Endometrium (tissue), 2 donors: ENCODE results near the gene MED27.

Source experiments
- FAIRE-seq: peaks from 2 replicates; lab custom pipeline; 2012; peaks lifted over from hg19 to GRCh38; lab: Jason Lieb, UNC
- donor health status: control.
- donor health status: control.

Gene MED27

GRCh38 chr9:131879911-131880290 lies 199.8 kb downstream of the MED27 start:
- no peak for FAIRE-seq

DNA sequence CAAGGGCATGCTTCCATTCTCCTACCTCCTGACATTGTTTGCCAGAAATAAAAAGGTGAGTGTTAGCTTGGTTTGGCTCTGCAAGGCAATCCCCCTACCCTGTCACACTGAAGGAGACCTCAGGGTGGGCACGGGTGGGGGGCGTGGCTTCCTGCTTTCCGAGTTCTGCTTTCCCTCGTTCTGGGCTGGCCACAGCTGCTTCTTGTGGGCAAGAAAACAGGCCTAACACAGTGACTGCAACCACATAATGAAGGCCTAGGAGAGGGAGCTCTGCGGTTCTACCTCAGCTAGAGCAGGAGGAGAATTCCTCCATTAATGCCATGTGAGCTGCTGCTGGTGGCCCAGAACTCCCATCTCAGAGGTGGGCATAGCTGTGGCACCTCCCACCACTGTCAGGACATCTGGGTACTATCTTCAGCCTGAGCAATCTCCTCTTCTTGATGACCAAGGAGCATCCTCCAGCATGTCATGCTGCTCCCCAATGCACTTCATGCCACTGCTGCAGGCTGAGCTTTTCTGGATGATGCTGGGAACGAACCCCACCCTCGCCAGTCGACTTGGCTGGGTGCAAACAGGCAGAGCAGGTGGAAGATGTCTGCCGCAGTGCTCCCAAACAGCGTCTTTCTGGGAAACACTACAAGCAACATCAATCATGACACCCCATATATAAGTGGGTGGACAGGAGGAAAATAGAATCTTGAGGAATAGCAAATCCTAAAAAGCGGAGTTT lies 200.3 kb downstream of the MED27 start:
- no peak for FAIRE-seq

GRCh38 chr9:131876486-131876885 lies 203.2 kb downstream of the MED27 start:
- no peak for FAIRE-seq

DNA sequence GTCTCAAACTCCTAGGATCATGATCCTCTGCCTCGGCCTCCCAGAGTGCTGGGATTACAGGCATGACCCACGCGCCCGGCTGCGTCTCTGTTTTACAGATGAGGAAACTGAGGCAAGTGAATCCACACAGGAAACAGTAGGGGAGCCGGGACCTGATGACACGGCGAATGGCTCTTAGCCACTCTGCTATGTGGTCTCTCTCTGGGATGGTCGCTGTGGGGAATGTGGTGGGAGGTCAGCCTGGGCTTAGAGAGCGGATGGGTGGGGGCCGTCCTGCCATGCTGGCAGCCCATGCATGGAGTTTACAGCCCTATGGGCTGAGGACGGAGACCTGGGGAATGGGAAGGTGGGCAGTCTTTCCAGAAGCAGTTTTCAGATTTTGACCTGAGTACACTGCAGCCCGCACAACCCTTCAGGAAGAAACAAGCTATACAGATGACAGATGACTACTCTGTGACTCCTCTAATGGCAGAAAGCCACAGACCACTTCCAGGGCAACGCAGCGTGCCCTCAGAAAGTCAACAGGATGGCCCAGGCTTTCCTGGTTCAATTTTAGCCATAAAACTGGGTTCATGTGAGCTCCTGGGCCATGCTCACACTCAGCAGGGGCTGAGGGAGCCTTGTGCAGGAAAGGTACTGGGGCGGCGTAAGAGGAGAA lies 203.7 kb downstream of the MED27 start:
- FAIRE-seq, result no peak

DNA sequence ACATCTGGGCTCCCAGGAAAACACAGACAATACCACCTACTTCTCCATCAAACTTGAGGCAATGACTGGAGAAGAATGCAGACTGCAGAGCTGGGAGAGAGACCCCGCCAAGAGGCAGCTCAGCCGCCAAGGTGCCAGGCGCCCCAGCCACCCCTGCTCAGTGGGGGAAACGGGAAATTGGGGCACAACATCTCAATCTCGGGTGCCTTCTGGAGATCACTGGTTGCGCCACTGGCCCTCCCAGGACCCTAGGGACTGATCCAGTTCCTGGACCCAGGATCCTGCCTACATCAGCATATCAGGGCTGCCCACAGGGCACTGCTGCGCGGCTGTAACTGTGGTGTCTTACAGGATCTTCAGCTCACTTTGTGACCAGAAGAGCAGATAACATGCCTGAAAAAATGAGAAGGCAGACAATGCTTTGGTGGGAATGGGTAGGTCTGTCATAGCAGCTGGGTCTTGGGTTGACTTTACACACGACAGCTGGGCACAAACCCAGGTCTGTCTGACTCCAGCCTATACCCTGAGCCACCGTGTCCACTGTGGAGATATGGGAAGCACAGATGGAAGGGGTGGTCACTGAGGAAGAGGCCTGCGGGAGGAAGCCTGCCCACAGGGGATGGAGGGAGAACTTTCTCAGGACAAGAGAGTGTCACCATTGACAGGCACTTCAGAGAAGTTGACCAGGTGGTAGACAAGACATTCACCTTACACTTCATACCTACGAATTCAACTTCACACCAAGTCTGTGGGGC lies 204.6 kb downstream of the MED27 start:
- FAIRE-seq, result no peak

DNA sequence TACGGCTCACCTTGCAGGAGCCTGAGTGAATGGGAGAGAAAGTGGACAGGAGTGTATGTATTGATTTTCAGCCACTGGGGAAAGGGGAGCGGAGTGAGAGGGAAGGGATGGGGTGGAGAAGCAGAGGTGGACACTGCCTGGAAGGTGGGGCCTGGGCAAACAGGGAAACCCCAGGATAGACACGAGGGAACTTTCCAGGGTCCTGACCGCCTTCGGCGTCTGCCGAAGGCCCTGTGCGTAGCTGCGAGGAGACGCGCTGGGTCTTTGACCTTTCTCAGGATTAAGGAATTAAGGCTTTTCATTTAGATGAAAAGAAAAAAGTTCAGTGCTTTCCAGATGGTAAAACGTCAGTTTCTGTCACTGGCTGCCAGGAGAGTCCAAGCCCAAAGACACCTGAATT lies 205.2 kb downstream of the MED27 start:
- FAIRE-seq, result no peak

DNA sequence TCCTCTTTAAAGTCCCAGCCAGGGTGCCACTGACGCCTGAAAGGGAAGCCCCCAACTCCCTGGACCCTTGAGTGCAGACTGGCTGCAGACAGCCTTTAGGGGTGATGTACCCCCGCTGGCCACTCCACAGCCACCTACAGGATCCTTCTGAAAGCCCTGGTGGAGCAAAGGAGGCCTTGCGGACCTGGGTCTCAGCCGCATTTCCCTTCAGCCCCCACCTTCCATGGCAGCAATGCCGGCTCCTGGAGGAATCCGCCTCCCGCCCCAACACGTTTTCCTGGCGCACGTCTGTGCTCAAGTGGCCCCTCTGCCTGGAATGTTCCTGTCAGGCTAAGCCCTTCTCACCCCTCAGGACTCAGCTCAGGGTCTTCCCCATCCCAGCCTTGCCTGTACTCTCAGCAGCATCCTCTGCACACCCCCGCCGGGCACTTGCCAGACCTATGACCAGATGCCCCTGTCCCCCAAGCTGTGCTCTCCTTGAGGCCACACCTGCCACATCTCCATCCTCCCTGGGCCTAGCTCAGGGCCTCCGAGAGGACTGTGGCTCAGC lies 205.7 kb downstream of the MED27 start:
- no peak for FAIRE-seq

DNA sequence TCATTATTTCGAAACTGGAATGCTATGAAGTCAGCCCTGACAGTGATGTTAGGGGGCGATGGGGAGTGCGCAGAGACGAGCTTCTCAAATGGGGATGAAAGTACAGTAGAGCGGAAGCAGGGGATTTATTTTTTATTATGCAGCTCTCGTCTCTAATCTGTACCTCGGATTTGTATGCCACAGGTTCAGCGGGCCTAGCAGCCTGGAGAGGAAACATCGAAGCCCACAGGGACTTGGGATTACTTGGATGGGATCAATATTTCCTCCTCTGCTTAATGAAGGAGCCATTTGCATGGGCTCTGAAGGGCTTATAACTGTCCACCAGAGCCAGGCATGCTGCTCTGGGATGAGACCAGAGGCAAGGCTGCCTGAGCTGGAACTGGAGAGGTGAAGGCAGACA lies 206.3 kb downstream of the MED27 start:
- no peak for FAIRE-seq

DNA sequence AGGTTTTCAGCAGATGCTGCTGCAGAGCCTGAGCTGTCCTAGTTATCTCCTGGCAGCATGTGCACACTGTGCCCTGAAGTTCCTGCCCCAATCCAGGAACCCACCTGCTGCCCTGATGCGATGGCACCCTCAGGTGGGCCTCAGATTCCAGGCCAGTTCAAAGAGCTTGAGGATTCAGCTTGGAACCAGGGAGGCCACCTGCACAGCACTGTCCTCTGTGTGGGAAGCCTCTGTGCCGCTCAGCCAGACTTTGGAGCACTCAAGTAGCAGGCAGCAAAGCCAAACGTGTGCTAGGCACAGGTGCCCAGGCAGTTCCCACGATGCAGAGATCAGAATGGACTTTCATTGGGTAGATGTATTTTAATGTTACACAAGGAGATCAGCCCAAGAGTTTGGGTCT lies 207.0 kb downstream of the MED27 start:
- no peak for FAIRE-seq

DNA sequence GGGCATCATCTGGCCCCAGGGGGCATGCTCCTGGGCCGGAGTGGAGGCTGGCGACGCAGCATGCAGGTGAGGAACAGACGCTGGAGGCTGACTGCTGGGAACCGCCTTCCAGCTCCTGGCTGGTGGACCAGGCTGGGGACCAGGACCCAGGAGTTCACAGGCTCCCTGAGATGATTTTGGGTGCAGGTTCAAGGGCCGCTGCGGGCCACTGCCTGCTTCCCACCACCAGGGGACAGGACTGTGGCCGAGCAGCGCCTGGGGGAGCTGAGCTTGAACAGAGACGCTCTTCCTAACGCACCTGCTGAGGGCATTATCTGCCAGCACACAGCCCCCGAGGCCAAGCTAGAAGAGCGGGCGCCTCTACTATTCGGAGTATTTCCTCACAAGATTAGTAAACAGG lies 207.7 kb downstream of the MED27 start:
- no peak for FAIRE-seq

DNA sequence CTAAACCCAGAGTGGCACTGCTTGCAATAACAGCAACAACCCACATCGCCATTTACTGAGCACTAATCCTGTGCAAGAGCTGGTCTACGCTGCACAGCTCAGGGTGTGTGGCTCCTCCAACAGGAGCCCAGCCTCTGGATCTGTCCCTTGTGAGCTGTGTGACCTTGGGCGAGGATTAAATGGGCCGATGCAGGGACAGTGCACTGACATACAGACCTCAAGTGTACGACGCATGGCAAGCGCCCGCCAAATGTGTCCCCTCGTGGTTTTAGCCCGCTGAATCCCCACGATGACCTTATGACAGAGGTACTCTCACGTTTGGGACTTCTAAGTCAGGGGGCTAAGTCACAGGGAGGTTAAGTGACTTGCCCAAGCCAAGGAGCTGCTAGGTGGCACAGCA lies 209.5 kb downstream of the MED27 start:
- FAIRE-seq, result no peak

DNA sequence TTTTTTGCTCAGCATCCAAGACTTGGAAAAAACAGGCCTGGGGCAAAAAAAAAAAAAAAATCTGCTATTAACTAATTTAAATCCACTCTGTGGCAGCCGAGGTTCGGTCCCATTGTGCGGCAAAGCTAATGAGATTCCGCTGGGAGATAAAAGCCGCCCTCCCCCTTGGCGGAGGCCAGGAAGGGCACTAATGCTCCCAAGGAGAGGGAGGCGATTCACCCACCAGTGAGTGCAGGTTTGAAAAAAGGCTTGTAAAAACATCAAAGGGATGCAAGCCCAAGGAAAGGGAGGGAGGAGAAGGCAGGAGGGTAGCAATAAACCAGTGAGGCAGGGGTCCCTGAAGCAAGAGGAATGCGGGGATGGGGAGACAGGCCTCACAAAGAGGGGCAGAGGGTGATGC lies 210.3 kb downstream of the MED27 start:
- FAIRE-seq, result no peak

- no peak for FAIRE-seq
Measured at GRCh38 chr9:131868766-131869165, 210.9 kb downstream of the MED27 start.

DNA sequence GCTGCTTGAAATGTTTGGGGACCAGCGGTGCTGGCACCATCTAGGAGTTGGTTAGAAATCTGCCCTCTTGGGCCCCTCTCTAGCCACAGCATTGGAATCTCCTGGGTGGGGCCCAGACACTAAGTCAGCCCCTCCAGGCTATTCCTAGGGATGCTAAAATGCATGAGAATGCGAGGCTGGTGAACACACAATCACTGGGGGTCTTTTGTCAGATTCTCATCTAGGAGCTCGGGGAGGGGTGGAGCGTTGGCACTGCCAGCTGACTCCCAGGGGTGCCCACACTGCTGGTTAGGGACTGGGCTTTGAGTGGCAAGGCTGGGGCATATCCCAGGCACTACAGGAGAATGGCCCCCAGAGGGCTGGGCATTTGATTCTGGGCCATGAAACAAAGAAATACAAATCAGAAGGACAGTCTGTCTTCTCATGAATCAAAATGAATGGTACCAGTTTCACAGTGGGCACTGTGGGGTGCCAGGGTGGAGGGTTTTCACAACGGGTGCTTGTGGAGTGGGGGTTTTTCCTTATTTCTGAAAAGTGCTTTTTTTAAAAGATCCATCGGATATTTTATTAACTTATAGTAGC lies 212.0 kb downstream of the MED27 start:
- FAIRE-seq, result no peak

- FAIRE-seq, result no peak
Measured at GRCh38 chr9:131865446-131866195, 214.0 kb downstream of the MED27 start.

GRCh38 chr9:131864531-131864930 lies 215.1 kb downstream of the MED27 start:
- no peak for FAIRE-seq

- FAIRE-seq, result no peak
Measured at GRCh38 chr9:131863306-131863896, 216.3 kb downstream of the MED27 start.

- no peak for FAIRE-seq
Measured at GRCh38 chr9:131862261-131862660, 217.4 kb downstream of the MED27 start.

- FAIRE-seq, result no peak
Measured at GRCh38 chr9:131860430-131860829, 219.2 kb downstream of the MED27 start.

DNA sequence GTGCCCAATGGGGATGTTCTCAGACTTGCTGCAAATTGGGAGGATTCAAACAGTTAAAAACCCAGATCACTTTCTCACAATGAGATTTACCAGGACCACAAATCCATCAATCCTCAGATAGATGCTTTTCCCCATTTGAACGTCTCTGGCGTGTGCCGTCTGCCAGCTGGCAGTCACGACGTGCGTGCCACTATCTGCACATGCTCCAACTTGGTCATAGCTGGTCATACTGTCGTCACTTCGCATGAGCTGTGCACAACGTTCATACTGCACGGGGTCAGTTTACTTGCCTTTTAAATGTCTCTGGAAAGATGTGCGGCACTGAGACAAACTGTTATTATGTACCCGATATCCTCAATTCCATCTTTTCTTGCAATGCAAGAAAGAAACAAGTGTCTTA lies 221.5 kb downstream of the MED27 start:
- no peak for FAIRE-seq

- no peak for FAIRE-seq
Measured at GRCh38 chr9:131856105-131856504, 223.6 kb downstream of the MED27 start.
